ENCODE results near the gene CSNK1D. TPM values are rescaled to one million over a fixed set of nuclear protein-coding genes. Genes with fewer than 3 reads are reported as not detected.
"Not testable (repeated sequence)": the region's sequence is repeated elsewhere in the genome, so short reads cannot be mapped to it uniquely, and the experiment has no call there.

CSNK1D gene
- total RNA-seq, 1 donor from 2014 or later = 80.9 TPM

DNA sequence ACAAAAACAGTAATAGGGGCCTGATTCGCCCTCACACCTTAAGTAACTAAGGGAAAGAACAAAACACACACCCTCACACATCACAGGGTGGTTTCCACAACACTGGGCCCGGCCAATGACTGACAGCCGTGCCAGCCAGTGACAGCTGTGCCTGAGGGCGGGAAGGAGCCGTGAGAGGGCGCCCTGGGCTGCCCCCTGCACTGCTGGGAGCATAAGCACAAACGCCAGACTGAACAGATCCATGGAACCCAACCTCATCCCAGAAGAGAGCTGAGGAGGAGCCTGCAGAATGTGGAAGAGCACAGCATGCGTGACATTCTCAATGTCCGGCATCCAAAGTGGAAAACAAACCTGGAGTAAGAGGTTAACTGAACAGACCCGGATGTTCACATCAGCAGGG, 16.0 kb downstream of the CSNK1D start:
- intact Hi-C loops (cut with DNase I) = no loop called here
- DNase-seq (ENCODE audit: low spot score) = no peak

DNA sequence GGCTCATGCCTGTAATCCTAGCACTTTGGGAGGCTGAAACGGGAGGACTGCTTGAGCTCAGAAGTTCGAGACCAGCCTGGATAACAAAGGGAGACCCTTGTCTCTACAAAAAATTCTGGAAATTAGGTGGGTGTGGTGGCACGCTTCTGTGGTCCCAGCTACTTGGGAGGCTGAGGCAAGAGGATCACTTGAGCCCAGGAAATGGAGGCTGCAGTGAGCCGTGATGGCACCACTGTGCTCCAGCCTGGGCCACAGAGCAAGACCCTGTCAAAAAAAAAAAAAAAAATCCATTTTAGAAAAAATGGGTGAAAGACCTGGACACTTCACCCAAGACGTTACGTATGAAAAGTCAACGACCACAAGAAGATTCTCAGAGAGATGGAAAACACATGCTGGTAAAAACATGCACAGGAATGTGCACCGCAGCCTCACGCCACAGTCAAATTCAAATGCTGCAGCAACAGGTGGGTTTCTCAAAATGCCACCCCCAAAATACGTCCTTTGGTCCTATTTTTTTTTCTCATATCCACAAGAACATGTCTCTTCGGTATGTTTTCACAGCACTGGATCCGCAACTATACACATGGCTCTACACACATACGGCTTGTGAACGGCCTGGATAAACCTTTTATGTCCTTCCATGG, 17.1 kb downstream of the CSNK1D start:
- intact Hi-C loops (cut with DNase I) = no loop called here
- DNase-seq (ENCODE audit: low spot score) = no peak

DNA sequence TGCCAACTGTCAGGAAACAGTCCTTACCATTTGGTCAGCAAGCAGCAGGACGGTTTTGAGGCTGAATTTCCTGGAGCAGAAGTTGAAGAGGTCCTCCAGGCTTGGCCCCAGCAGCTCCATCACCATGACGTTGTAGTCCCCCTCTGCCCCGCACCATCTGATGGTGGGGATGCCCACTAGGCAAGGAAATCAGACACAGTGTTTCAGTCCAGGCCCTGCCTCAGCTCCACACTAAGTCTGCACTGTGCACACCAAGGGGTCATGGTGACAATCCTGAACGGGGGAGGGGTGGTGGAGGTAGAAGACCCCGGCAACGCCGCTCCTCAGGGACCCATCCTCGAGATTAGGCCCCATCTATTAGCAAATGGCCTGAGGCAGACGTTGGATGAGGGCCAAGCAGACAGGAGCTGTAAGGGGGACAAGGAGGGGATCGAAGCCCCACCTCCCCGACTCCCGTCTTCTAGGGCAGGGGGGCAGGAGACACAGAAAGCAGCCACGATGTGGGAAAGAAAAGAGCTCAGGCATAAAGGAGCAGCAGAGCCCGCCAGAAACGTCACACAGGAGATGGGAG, 18.0 kb downstream of the CSNK1D start:
- intact Hi-C loops (cut with DNase I) = no loop called here
- DNase-seq (ENCODE audit: low spot score) = no peak

DNA sequence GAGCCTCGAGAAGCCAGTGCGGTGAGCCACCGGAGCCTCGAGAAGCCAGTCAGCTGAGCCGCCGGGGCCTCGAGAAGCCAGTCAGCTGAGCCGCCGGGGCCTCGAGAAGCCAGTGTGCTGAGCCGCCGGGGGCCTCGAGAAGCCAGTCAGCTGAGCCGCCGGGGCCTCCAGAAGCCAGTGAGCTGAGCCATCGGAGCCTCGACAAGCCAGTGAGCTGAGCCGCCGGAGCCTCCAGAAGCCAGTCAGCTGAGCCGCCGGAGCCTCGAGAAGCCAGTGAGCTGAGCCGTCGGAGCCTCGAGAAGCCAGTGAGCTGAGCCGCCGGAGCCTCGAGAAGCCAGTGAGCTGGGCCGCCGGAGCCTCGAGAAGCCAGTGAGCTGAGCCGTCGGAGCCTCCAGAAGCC, 18.8 kb downstream of the CSNK1D start:
- DNase-seq (ENCODE audit: low spot score); intact Hi-C loops (cut with DNase I): not testable (repeated sequence)

DNA sequence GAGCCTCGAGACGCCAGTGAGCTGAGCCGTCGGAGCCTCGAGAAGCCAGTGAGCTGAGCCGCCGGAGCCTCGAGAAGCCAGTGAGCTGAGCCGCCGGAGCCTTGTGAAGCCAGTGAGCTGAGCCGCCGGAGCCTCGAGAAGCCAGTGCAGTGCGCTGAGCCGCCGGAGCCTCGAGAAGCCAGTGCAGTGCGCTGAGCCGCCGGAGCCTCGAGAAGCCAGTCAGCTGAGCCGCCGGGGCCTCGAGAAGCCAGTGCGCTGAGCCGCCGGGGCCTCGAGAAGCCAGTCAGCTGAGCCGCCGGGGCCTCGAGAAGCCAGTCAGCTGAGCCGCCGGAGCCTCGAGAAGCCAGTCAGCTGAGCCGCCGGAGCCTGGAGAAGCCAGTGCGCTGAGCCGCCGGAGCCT, 19.4 kb downstream of the CSNK1D start:
- intact Hi-C loops (cut with DNase I); DNase-seq (ENCODE audit: low spot score): not testable (repeated sequence)

DNA sequence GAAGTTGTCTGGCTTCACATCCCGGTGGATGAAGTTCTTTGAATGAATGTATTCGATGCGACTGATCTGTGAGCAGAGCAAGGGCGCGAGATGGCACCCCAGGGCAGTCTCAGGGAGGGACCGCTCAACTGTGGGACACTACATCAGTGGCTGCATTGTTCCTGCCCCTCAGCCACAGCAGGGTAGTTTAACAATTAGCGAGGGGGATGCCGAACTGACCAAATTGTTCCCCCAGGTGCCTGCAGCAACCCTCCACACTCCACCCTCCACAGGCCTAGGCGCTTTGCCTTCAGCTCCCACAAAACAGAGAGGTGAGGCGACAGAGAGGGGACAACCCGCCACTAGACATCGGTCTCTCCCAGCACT, 20.3 kb downstream of the CSNK1D start:
- DNase-seq (ENCODE audit: low spot score) = no peak
- intact Hi-C loops (cut with DNase I) = no loop called here

DNA sequence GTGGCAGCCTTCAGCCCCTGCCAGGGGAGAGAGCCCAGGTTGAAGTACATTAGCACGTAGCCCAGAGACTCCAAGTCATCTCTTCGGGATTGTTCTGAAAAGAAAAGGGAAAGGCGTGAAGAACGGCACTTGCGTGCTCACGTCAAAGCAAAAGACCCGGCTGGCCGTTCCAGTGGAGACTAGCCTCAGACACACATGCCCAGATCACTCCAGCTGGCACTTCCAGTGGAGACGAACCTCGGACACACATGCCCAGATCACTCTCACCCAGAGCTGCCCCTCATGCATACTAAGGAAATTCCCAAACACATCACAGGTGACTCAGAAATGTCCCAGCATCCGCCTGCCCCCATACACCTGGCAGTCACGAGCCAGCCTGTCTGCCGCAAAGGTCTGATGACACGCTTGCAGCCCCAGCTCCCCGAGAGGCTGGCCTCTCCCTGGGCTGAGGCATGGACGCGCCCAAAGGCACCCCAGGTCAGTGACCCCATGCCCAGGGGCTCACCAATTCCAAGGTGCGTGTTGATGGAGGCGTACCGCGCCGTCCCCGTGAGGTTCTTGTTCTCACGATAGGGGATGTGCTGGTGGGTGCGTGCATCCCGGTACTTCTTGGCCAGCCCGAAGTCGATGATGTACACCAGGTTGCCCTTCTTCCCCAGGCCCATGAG, 20.9 kb downstream of the CSNK1D start:
- no peak for DNase-seq (ENCODE audit: low spot score)
- intact Hi-C loops (cut with DNase I) = no loop called here

DNA sequence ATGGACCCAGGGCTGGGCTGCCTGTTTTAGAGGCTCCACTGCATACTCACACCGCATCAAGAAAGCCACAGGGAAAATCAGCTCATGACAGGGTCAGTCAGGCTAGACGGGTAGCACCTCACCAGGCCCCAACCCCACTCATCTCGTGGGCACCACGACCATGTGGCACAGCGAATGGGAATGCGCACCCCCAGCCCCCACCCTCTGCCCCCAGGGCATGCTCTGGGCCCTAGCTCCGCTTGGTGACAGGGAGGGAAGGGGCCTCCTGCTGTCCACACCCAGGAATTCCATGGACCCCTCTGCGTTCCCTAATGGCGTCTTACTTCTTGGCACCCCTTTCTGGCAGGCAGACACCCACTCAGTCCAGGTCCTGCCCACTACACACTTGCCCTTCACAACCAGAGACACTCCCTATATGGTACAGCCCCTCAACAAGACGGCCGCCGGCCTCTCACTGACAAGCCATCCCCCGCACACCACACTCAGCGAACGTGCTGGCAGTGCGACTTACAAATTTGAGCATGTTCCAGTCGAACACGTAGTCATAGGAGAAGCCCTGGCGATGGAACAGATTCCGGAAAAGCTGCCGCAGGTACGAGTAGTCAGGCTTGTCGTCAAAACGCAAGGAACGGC, 22.5 kb downstream of the CSNK1D start:
- no peak for DNase-seq (ENCODE audit: low spot score)
- intact Hi-C loops (cut with DNase I) = no loop called here

DNA sequence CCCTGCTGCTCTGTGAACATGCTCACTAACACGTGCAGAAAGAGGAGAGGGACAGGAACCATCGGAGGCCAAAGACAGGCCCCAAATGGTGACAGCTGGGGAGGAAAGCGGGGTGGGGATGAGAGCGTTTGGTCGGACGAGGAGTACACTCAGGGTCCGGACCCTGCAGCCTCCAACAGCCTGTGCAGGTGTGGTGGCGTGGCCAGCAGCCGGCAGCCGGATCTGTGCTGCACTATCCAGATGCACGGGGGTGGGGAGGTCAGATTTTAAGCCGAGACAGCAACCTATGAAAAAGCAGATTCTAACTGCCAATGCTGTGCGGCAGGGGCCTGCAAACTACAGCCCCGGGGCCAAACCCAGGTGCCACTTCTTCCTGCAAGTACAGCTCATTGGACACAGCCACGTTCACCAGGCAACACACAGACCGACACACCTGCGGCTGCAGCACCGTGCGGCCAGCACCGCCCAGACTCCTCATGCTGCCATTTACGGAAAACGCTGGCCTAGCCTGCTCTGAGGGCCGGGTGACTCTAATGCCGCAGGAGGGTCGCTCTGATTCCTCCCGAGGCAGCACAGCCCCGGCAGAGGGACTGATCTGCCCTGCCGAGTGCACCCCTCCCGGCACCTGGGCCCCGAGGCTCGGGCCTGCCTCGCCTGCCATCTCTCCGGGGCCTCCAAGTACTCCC, 23.5 kb downstream of the CSNK1D start:
- intact Hi-C loops (cut with DNase I) = no loop called here
- no peak for DNase-seq (ENCODE audit: low spot score)

DNA sequence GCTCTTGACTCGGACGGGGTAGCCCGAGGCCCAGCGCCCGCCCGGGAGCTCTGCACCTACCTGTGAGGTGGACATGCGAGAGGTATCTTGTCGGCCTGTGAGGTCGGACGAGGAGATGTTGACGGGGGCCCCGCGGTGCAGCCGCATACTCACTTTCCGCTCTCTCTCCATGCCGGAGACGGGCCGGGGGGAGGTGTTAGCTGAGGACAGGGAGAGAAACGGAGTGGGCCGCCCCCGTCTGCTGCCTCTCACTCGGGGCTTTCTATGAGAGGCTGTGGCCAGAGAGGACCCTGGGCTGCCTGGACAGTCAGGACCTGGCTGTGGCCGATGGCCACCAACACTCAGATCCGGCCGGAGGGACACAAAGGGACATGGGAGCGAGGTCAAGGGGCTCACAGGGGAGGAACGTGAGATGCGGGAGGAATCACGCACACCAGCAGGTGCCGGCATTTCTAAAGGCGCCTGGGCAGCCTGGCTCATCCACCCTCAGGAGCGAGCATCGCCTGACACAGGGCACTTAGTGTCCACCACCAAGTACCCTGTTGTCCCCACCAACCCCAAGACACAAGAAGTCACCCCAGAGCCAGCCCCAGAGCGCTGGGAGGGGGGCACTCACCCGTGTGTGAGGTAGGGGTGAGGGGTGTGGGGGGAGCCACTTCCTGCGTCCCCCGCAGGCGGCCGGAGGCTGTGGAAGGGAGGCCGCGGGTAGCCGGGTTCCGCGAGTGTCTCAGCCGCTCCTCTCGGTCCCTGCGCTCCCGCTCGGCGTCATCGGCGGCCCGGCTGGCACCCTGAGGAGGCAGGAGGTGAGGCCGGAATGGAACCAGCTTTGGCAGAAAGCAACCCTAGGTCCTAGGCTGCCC, 24.5 kb downstream of the CSNK1D start:
- no peak for DNase-seq (ENCODE audit: low spot score)
- intact Hi-C loops (cut with DNase I) = no loop called here

DNA sequence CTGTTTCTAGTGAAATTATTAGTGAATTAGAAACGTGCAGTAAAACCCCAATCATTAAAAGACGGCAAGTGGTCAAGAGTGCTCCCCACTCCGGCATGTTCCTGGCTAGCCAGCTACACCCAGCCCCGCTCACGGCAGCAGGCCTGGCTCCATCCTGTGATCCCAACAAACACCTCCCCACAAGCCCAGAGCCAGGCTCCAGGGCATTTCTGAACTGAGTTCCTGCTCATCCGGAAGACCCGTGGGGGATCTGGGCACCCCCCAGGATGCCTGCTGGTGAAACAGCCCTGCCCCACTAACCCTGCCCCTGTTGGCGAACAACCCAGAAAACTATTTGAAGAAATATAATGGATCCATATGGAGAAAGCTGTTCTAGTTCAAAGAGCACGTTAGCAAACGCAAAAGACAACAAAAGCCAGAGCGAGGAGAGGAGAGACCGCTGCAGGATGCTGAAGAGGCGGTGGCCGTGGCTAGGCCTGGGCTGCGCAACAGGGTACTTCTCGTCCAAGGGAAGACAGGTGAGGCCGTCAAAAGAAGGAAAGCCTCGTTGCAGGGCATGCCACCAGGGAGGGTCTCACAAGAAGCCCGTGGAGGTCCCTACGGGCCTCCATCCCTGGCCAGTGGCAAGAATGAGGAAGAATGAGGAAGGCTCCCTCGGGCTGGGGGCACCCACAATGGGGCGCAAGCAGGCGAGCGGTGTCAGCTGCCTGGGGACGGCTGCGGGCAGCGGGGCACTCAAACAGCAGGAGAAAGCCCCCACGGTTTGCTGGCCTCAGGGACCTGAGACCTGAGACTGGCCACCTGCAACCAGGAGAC, 25.4 kb downstream of the CSNK1D start:
- DNase-seq (ENCODE audit: low spot score) = no peak

DNA sequence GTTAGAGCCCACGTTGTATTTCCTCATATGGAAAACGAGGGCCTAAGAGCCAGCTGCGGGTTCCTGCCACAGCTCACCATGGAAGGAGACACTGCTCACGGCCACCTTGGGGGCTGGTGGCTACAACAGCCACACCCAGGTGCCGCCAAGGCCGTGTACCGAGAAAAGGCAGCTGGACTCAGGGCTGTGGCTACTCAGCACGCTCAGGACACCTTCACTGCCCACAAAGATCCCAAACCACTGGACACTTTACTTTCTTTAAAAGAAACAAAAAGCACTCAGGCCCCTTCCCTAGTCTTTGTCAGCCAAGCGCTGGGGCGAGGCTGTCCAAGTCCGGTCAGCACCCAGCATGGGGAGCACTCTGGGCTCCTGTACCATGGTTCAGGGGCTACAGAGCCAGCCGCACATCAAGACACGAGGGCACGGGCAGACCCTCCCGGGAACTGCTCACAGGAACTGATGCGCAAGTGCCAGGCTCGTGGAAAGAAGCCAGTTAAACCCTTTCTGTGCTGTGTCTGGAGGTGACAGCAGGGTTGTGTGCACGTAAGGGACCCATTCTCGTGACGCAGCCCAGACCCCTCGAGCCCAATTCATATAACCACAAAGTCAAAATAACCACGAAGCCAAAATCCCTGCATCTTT, 26.2 kb downstream of the CSNK1D start:
- DNase-seq (ENCODE audit: low spot score) = no peak
- intact Hi-C loops (cut with DNase I) = no loop called here

More for the DNA sequence above, 25.4 kb downstream of the CSNK1D start:
- intact Hi-C loops (cut with DNase I) = no loop called here

DNA sequence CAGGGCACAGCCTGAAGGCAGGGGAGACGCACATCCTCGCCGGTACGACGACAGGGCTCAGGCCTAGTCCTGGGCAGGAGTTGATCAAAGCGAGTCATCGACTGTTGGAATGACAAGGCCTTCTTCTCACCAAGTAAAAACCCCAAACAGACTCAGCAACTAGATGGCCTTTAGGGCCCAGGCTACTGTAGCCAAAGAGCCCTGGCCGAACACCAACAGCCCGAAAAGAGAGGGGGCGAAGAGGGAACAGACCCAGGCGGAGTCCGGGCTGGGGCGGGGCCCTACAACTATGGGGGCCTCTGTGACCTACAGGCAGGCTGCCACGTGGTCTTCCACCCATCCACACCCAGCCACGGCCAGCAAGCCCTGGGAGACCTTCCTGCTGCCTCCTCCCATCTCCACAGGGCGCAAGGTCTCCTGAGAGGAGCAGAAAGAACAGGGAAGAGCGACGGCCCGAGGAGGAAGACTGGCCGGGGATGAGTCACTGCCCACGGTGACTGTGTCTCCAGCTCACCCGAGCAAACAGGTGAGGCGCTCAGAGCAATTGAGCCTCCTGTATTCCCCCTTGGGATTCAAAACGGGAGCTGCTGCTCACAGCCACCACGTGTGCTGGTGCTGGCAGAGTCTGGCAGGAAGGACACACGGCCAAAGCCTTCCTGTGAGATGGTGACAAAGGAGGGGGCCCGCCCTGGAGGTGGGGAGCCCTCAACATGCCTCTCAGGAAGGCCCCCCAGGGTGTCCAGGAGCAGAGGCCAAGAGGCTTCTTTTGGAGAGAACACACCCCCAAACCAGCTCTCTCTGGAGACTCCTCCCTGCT, 26.9 kb downstream of the CSNK1D start:
- DNase-seq (ENCODE audit: low spot score) = no peak
- intact Hi-C loops (cut with DNase I) = no loop called here

DNA sequence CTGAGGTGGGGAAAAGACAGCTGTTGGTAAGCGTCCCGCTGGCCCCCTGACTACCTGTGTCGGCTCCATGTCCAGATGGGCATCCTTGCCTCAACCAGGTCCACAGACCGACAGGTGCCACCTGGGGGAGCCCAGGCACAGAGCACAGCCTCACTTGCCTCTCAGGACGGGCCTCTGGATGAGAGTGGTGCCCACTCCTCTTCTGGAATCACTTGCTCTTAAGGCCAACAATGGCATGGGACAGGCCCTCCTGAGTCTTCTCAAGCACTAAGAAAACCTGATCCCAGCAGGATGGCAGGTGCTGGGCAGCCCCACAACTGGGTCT, 27.5 kb downstream of the CSNK1D start:
- DNase-seq (ENCODE audit: low spot score) = no peak
- intact Hi-C loops (cut with DNase I) = no loop called here

DNA sequence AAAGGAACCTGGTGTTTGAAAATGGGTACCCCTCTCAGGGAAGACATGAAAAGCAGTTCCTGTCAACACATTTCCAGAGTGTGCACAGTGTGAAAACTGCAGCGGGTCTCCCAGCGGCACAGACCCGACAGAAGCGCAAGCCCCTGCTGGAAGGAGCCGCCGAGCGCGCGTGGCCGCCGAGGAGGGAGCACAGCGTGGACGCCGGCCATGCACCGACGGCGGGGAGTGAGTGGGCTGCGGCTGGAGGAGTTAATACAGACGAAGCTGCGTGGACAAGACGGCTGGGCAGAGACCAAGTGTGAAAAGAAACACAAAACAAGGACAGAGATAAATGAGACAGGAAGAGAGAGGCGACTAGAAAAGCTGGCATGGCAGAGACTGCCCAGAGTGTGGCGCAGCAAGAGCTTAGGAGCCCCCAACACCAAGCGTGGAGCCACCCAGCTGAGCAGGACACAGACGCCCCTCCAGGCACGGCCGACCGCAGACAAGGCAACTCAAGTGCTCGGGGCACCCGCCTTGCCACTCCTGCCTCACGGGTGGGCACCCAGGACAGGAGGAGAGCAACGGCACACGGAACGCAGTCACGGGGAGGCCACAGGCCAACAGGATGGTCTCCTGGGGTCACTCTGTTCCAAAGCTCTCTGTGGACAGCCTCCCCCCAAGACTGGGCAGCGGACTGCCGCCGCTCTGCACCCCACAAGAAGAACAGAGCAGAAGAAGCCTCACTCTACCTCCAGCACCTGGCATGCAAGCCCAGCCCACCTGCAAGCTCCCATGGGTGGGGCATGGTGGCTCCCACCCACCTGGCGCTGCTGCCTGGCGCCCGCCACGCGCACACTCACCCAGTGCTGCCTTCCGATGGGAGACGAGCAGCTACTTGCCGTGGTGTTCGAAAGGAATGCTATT, 28.1 kb downstream of the CSNK1D start:
- no peak for DNase-seq (ENCODE audit: low spot score)
- intact Hi-C loops (cut with DNase I) = no loop called here

DNA sequence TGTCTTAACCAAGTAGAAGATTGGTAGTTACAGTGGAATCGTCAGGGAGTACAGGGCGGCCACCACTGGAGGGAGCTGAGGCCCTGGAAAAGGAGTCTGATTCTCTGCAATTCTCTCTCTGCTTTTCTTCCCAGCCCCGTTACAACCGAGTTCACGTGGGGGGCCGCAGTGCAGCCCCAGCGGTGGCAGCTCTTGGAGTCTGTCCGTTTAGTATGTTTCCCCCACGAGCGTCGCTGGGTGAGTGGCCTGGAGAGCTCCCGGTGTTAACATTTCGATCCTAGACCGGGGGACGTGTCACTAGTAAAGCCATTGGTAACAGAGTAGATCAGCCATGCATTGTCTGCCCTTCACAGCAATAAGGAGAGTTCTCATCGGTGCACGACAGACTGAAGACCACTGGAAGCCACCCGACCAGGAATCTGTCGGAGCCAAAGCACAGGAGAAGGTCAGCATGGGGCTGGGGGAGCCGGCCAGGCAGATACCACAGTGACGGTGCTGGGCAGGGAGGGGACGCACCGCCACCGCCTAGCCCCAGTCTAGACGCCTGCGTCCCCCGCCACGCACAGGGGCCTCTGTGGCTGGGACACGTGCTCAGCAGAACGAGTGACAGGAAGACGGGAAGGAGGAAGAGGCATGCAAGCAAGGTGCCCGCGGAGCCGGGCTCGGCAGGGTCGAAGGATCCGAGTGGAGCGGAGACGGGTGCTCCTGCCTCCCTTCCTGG, 28.9 kb downstream of the CSNK1D start:
- no peak for DNase-seq (ENCODE audit: low spot score)
- intact Hi-C loops (cut with DNase I) = no loop called here

Data from cardiac septum (tissue), 1 donor.